C4-2B (cell line): ENCODE data around the gene UGP2.

ENCODE experiments used
- ZFX ChIP-seq: fragments of 450-650 bp; IDR thresholded peaks from 2 replicates; pipeline ENCODE4 v1.6.1; 2017
- TF ChIP-seq, protein P1 (sequence below): fragments of 450-650 bp; conservative IDR thresholded peaks from 2 replicates; pipeline ENCODE4 v1.5.1; 2017; ENCODE audit warnings: mild to moderate bottlenecking

DNA sequence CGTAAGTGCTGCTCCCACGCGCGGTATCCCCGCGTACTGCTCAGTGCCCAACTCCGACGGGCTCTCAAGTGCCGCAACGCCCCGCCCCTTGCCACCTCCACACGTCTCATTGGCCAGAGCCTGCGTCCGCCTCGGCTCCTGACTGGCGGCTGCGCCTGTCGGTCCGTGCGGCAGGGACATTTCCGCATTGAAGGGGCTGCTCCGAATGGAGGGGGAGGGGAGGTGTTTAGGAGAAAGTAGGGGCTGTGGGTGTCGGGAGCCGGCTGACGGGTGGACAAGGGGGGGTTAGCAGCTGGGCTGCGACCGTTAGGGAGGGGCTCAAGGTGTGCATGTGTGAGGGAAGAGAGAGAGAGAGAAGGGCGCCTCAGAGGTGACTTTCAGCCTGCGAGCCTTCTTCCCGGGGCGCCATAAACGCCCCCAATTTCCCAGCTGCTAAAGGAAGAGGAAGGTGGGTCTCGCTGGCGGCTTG lies 877 bp upstream of the UGP2 start:
- TF ChIP-seq, protein P1, sequence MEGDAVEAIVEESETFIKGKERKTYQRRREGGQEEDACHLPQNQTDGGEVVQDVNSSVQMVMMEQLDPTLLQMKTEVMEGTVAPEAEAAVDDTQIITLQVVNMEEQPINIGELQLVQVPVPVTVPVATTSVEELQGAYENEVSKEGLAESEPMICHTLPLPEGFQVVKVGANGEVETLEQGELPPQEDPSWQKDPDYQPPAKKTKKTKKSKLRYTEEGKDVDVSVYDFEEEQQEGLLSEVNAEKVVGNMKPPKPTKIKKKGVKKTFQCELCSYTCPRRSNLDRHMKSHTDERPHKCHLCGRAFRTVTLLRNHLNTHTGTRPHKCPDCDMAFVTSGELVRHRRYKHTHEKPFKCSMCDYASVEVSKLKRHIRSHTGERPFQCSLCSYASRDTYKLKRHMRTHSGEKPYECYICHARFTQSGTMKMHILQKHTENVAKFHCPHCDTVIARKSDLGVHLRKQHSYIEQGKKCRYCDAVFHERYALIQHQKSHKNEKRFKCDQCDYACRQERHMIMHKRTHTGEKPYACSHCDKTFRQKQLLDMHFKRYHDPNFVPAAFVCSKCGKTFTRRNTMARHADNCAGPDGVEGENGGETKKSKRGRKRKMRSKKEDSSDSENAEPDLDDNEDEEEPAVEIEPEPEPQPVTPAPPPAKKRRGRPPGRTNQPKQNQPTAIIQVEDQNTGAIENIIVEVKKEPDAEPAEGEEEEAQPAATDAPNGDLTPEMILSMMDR: no peak
- TF ChIP-seq ZFX: no peak
